Panc1 (cell line): ENCODE measurements around the gene IGFL1. TPM values are rescaled to one million over a fixed set of nuclear protein-coding genes. Genes with fewer than 3 reads are reported as not detected.

Experiments used
- ATAC-seq: fragments of 200-7000 bp; cut with Tn5 transposase; 2 replicates; pipeline ENCODE4 v1.9.1; 2020; ENCODE audit warnings: mild to moderate bottlenecking, moderate library complexity
- BruUV-seq: library from RNA; stranded (reverse); fragments of 400-500 nt; replicated peaks from 2 replicates; lab custom pipeline; 2021; lab: Mats Ljungman, UMichigan
- CTCF ChIA-PET: fragments of 300-600 bp; sonication (Branson Sonifier 250); formaldehyde crosslinking; loops from one replicate; lab custom pipeline; 2022; ENCODE audit warnings: antibody characterized with exemption; lab: Charles Lee
- POLR2A ChIA-PET: fragments of 300-600 bp; sonication (Branson Sonifier 250); formaldehyde crosslinking; loops from one replicate; lab custom pipeline; 2022; ENCODE audit warnings: antibody characterized with exemption; lab: Charles Lee
- DNase-seq: peaks from one replicate; pipeline ENCODE4 v3.0.0-alpha.2; 2010; ENCODE audit warnings: low read depth, low spot score
- H3K27ac ChIP-seq: 2 replicates; pipeline ENCODE4 v1.5.1; 2011; ENCODE audit warnings: mild to moderate bottlenecking, low read length, inconsistent platforms
- H3K27me3 ChIP-seq: fragments of 200-500 bp; sonication (Bioruptor generic); 2 replicates; pipeline ENCODE4 v1.6.0; 2014; ENCODE audit warnings: low read length, inconsistent platforms; ENCODE audit not compliant: control insufficient read depth, insufficient read depth
- H3K36me3 ChIP-seq: fragments of 200-500 bp; sonication (Bioruptor generic); 2 replicates; pipeline ENCODE4 v1.5.1; 2014; ENCODE audit warnings: inconsistent platforms, mild to moderate bottlenecking, low read length, moderate library complexity; ENCODE audit not compliant: control insufficient read depth, insufficient read depth
- H3K4me1 ChIP-seq: 2 replicates; pipeline ENCODE4 v1.5.1; 2011; ENCODE audit warnings: inconsistent platforms, mild to moderate bottlenecking, low read length, moderate library complexity; ENCODE audit not compliant: control insufficient read depth, insufficient read depth
- H3K4me3 ChIP-seq, 2 experiments: 2 replicates each; pipeline ENCODE4 v1.5.1; 2011 to 2012; ENCODE audit warnings: low read depth in 2 of 2, low read length in 2 of 2, mild to moderate bottlenecking in 2 of 2, inconsistent platforms in 1 of 2, moderate library complexity in 1 of 2
- H3K9me3 ChIP-seq: fragments of 200-500 bp; sonication (Bioruptor generic); 2 replicates; pipeline ENCODE4 v1.5.1; 2014; ENCODE audit warnings: low read depth, mild to moderate bottlenecking, inconsistent platforms, low read length, moderate library complexity; ENCODE audit not compliant: control insufficient read depth, insufficient read depth
- CTCF ChIP-seq: fragments of 450-650 bp; IDR thresholded peaks from 2 replicates; pipeline ENCODE4 v1.5.1; 2017; ENCODE audit warnings: mild to moderate bottlenecking
- POLR2AphosphoS5 ChIP-seq: IDR thresholded peaks from 2 replicates; pipeline ENCODE4 v1.6.1; 2012; ENCODE audit warnings: mild to moderate bottlenecking, low read depth, low read length, moderate library complexity
- REST ChIP-seq, 2 experiments: IDR thresholded peaks; 2 replicates each; pipeline ENCODE4 v1.6.1; 2011 to 2012; ENCODE audit warnings: low read depth in 2 of 2, control low read depth in 1 of 2, low read length in 1 of 2, mild to moderate bottlenecking in 1 of 2, moderate library complexity in 1 of 2; ENCODE audit not compliant: insufficient read depth in 1 of 2
- SIN3A ChIP-seq: IDR thresholded peaks from 2 replicates; pipeline ENCODE4 v1.6.1; 2012; ENCODE audit warnings: low read depth, mild to moderate bottlenecking, low read length, moderate library complexity, borderline replicate concordance; ENCODE audit not compliant: insufficient read depth
- TCF7L2 ChIP-seq: IDR thresholded peaks from 2 replicates; pipeline ENCODE4 v1.6.1; 2011; ENCODE audit warnings: mild to moderate bottlenecking, low read depth, low read length, inconsistent platforms
- in situ Hi-C: cut with HindIII; loops from 2 replicates; pipeline ENCODE4 v1.10.0; 2016; ENCODE audit warnings: low sequenced_read_pairs, low pct_unique_long_range_greater_than_20kb
- intact Hi-C: fragments of 100-400 bp; cut with micrococcal nuclease; formaldehyde crosslinking; loops from one replicate; pipeline ENCODE4 v1.10.0; 2022; ENCODE audit not compliant: unreplicated experiment
- total RNA-seq: library from RNA; stranded (reverse); gene quantifications from one replicate; pipeline ENCODE4 v1.2.1, GENCODE V29; 2021; ENCODE audit not compliant: unreplicated experiment

Gene IGFL1
- total RNA-seq, 1 experiment from 2014 or later: not detected

- intact Hi-C loops (no loop called here), in situ Hi-C loops (no loop called here)
- no peak for DNase-seq
- no TSS peak for BruUV-seq
- H3K4me1 ChIP-seq: no peaks in the 10 kb centered on the region
- no peak for ATAC-seq
- no peaks in the 10 kb centered on the region for H3K36me3 ChIP-seq
- H3K9me3 ChIP-seq: no peaks in the 10 kb centered on the region
- no peak overlapping the region for H3K27ac ChIP-seq
- POLR2A ChIA-PET: no interaction called here
- no peak for TF ChIP-seq CTCF
- TF ChIP-seq REST (IDR thresholded peaks at IDR 0.05; ENCODE audit: insufficient read depth in 1 of 2, low read depth in 2 of 2, low read length in 1 of 2): no peak
- no peak for TF ChIP-seq POLR2AphosphoS5
- no peak for TF ChIP-seq TCF7L2
- no peak for TF ChIP-seq SIN3A
- no peaks in the 10 kb centered on the region for H3K27me3 ChIP-seq
- no peak overlapping the region for H3K4me3 ChIP-seq
- CTCF ChIA-PET: interaction anchor here (0.7 kb wide), 1 partner anchor 87 kb away, joined by 4 read pairs; no protein-coding TSS in a partner anchor
Measured at GRCh38 chr19:46205183-46205984, 24.2 kb upstream of the IGFL1 start.

- Histone ChIP-seq H3K4me1 (no peaks in the 10 kb centered on the region), H3K27me3 (no peaks in the 10 kb centered on the region), H3K9me3 (no peaks in the 10 kb centered on the region), H3K27ac (no peak overlapping the region), H3K36me3 (no peaks in the 10 kb centered on the region), H3K4me3 (no peak overlapping the region)
- POLR2A ChIA-PET: no interaction called here
- in situ Hi-C loops: no loop called here
- TF ChIP-seq TCF7L2 (no peak), POLR2AphosphoS5 (no peak), SIN3A (no peak), REST (IDR thresholded peaks at IDR 0.05; ENCODE audit: insufficient read depth in 1 of 2, low read depth in 2 of 2, low read length in 1 of 2) (no peak), CTCF (no peak)
- DNase-seq: no peak
- no TSS peak for BruUV-seq
- intact Hi-C loops: no loop called here
- no peak for ATAC-seq
- CTCF ChIA-PET: no interaction called here
Measured at GRCh38 chr19:46206176-46206575, 23.4 kb upstream of the IGFL1 start.
